Activated T-helper 9 cell treated with anti-CD3 and anti-CD28 coated beads, Interleukin-2, amount 50 U/mL, for 16 hours (primary cell): ENCODE measurements around the gene LBR.

Experiments
- DNase-seq: peaks from one replicate; pipeline ENCODE4 v3.0.0-alpha.2; 2020; ENCODE audit warnings: low read depth

LBR gene

DNA sequence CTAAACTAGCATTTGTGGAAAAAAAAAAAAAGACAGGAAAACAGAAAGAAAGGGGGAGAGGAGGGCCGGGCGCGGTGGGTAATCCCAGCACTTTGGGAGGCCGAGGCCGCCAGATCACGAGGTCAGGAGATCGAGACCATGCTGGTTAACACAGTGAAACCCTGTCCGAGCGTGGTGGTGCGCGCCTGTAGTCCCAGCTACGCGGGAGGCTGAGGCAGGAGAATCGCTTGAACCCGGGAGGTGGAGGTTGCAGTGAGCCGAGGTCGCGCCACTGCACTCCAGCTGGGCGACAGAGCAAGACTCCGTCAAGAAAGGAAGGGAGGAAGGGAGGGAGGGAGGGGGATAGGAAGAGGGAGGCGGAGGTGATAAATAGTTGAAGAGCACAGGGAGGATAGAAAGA is 54.7 kb downstream of the LBR start:
- no peak for DNase-seq

DNA sequence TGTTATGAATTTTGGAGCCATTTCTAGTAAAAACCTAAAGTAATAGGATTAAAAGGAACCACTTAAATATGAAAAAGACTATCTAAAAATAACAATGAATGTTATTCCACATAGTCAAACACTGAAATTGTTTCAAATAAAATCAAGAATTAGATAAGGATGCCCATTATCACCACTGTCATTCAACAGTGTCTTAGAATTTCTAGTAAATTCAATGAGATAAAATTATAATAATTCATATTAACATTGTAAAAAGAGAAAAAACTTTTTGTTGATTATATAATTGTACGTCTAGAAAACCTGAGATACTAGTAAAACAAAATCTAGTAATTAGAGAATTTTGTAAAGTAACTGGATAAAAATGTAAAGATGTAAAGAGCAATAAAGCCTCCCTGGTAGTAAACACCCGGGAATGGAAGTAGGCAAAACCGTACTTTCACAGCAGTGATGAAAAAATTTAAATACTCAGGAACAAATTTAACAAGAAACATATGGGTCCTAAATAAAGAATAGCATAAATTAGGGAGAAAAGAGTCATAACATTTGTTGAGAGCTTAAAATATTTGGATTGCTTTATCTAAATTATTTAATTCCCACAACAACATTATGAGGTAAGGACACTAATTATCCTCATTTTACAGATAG is 56.4 kb downstream of the LBR start:
- DNase-seq: no peak

DNA sequence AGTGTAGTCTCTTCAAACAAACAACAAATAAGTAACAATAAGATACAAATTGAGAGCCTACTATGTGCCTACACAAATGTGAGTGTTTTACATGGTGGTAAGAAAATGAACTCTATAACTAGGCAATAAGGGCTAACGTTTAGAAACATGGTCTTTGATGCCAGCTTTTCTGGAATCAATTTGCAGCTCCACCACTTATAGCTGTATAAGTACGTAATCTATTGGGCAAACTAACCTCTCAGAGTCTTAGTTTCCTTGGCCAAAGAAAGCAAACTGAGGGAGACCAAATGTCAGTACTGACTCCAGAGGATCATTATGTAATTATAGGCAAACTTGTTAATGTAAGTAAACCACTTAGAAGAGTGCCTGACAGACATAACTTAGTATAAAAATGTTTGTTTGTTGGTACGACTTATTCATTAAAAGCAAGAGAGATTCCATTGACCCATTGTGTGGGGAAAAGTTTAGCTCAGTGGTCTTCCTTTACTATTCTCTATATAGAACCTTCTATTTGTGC is 59.7 kb downstream of the LBR start:
- no peak for DNase-seq

DNA sequence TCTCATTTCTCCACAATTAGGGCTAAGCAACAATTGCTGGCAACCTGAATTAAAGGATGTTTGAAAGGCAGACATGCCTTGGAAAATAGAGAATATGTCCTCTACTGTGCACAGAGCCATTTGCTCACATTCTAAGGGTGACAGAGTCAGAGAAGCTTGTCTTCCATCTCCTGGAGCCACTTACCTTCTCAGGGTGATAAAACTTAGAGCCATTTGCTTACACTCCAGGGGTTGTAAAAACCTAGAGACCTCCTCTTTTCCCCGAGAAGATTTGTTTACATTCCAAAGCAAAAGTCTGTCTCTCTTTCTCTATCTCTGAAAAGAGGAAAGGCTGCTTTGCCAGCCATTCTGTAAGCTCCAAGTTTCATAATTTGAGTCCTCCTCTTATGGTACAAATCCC is 61.3 kb downstream of the LBR start:
- DNase-seq: no peak

DNA sequence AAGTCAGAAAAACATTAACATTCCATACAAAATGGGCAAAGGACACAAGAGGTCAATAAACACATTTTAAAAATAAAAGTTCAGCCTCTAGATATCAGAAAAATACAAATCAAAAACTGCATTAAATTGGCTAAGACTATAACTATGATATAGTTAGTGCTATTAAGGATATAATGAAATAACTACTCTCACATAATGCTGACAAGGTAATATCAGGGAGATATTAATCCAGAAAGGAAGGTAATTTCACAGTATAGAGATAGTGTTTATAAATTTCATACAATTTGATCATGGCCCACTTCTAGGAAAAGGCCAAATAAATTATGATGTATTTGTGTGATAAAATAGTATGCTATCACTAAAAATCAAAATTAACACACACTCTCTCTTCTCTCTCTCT is 61.8 kb downstream of the LBR start:
- no peak for DNase-seq

DNA sequence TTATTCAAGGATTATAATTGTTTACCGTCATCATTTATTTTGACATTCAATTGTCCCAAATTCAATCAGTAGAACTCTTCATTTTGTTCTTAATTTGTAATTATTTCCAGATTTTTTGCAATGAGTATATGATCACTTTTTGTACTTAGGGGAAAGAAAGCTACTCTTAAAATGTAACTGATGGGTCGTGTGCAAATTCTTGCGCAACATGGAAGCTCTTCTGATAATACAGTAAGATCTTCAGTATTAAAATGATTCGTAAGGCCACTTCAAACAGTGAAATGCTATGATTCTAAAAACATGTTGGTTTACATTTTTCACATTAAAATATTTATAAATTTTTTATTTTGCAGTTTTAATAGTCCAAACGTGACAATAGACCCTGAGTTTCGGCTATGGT is 63.4 kb downstream of the LBR start:
- no peak for DNase-seq

DNA sequence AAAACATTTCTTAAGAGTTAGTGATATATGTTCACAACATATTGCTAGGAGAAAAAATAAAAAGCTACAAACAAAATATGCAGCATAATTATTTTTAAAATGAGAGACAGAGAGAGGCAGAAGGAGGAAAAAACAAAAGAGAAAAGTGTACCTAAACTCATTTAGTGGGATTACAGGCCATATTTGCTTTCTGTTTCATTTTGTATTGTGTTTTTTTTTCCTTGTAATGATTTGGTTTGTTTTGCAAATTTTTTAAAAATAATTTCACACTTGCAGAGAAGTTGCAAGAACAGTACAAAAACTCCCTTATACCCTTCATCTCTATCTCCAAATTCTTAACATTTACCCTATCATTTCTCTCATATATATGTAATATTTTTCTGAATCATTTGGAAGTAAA is 65.0 kb downstream of the LBR start:
- no peak for DNase-seq

DNA sequence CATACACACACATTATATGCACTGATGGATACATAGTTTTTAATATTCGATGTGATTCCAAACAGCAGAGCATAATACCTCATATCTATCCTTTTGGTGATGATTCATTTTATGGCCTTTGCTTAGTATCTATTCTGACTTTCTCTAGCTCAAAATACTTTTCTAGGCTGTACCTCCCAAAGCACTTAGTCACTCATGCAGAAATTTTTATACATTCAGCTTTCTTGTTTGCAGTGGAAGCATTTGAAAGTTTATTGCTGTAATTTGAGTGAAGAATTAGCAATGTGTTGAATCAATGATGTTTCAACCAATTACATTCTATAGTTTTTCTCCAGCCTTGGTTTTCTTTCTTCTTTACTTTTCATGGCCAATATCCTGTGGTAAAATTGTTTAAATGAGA is 66.7 kb downstream of the LBR start:
- DNase-seq: no peak

DNA sequence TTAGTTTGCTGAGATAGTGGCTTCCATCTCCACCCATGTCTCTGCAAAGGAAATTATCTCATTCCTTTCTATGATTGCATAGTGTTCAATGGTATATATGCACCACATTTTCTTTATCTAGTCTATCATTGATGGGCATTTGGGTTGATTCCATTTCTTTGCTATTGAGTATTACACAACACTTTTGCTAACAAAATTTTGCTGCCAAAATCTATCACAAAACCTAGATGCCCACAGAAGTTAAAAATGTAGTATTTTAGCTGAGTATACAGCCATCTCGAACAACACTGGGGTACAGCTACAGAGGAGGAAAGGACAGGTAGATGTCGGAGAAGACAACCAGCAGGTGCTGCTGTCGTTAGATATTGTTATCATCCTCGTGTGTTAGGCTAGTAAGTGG is 67.7 kb downstream of the LBR start:
- DNase-seq: no peak

DNA sequence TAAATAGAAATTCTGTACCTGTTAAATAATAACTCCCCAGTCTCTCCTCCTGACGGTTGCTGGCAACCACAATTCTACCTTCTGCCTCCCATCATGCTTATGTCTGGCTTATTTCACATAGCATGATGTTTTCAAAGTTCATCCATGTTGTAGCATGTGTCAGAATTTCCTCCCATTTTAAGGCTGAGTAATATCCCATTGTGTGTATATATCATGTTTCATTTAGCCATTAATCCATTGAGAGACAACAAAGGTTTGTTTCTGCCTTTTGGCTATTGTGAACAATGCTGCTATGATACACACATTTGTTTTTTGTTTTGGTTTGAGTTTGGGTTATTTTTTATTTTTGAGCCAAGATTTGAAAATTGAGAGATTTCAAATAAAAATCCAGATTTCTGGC is 72.0 kb downstream of the LBR start:
- DNase-seq: no peak

DNA sequence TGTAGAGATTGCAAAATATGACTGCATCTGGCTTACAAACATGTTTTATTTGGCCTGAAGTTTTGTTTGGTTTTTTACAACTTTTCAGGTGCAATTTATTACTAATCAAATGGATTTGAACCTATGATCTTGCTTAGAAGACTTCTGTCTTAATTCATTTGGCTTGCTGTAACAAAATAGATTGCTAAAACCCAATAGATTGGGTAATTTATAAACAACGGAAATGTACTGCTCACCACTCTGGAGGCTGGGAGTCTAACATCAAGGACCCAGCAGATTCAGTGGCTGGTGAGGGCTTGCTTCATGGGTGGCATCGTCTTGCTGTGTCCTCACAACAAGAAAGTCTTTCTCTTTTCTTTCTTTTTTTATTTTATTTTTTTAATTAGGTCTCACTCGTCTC is 72.9 kb downstream of the LBR start:
- DNase-seq: no peak
